ENCODE results near the gene OR7A17. TPM values are rescaled to one million over a fixed set of nuclear protein-coding genes. Genes with fewer than 3 reads are reported as not detected.

Gene OR7A17
- total RNA-seq, 2 donors from 2014 or later: not detected

GRCh38 chr19:14837391-14837790 lies 48.5 kb downstream of the OR7A17 start:
- Mint-ChIP-seq H3K36me3 (no peaks in the 10 kb centered on the region), H3K9me3 (no peaks in the 10 kb centered on the region), H3K27me3 (peaks cover 14 to 25% of the 10 kb centered on the region in 2 donors), H3K4me3 (no peak overlapping the region), H3K27ac (no peak overlapping the region), H3K4me1 (ENCODE audit: low read depth in 2 of 2) (no peaks in the 10 kb centered on the region)
- no peak for ATAC-seq
- DNase-seq (ENCODE audit: low spot score): no peak

- H3K4me1 Mint-ChIP-seq (ENCODE audit: low read depth in 2 of 2): no peaks in the 10 kb centered on the region
- ATAC-seq: no peak
- H3K4me3 Mint-ChIP-seq: no peak within 1 kb of the TSS
These were observed 50.9 kb downstream of the OR7A17 start, which contains the start of the genes OR7A5 and OR7C1 for GRCh38 chr19:14835011-14835410. Gene OR7A5 (minus strand): TSS chr19:14835185. CDS start chr19:14828241, 6,944 bp downstream. Gene OR7C1 (minus strand): TSS chr19:14835185. CDS start chr19:14800136, 35,049 bp downstream.

GRCh38 chr19:14830702-14831101 lies 55.2 kb downstream of the OR7A17 start:
- Mint-ChIP-seq H3K27ac (no peak overlapping the region), H3K9me3 (no peaks in the 10 kb centered on the region), H3K27me3 (peaks cover 20 to 44% of the 10 kb centered on the region in 2 donors), H3K4me3 (no peak overlapping the region), H3K4me1 (ENCODE audit: low read depth in 2 of 2) (no peaks in the 10 kb centered on the region), H3K36me3 (no peaks in the 10 kb centered on the region)
- no peak for DNase-seq (ENCODE audit: low spot score)
- no peak for ATAC-seq

More at GRCh38 chr19:14835011-14835410, 50.9 kb downstream of the OR7A17 start, which contains the start of the genes OR7A5 and OR7C1:
- Mint-ChIP-seq H3K27ac (no peak within 1 kb of the TSS), H3K27me3 (peaks cover 6 to 11% of the 10 kb centered on the region in 2 donors), H3K36me3 (no peaks in the 10 kb centered on the region), H3K9me3 (no peaks in the 10 kb centered on the region)
- DNase-seq (ENCODE audit: low spot score): no peak

Other genes starting within 250 kb of the OR7A17 start
- gene ADGRE3, start 211.3 kb downstream of the OR7A17 start, total RNA-seq: under 1 TPM in 1 of 2 donors, not detected in 1; 0.45 TPM
- gene ZNF333, start 196.1 kb downstream of the OR7A17 start, total RNA-seq: 10 to 100 TPM; 18.4 to 21.4 TPM
- gene ADGRE2, start 107.6 kb downstream of the OR7A17 start, total RNA-seq: 1 to 10 TPM; 4.4 to 4.6 TPM
- not detected for gene OR7A5, start 50.9 kb downstream of the OR7A17 start, total RNA-seq
- not detected for gene OR7C1, start 50.9 kb downstream of the OR7A17 start, total RNA-seq
- not detected for gene OR7A10, start 37.2 kb downstream of the OR7A17 start, total RNA-seq
- not detected for gene OR7C2, start 55.4 kb upstream of the OR7A17 start, total RNA-seq
- gene SLC1A6, start 93.7 kb upstream of the OR7A17 start, total RNA-seq: not detected
- not detected for gene CASP14, start 163.3 kb upstream of the OR7A17 start, total RNA-seq
- gene OR1I1, start 196.1 kb upstream of the OR7A17 start, total RNA-seq: not detected
- gene SYDE1, start 221.3 kb upstream of the OR7A17 start, total RNA-seq: not detected